Mesothelial cell of epicardium (in vitro differentiated cells): ENCODE measurements around the gene SBF2. TPM values are rescaled to one million over a fixed set of nuclear protein-coding genes. Genes with fewer than 3 reads are reported as not detected.

Source experiments
- DNase-seq, 2 experiments: peaks; one replicate each; pipeline ENCODE4 v3.0.0; 2021; ENCODE audit warnings: low spot score in 2 of 2; ENCODE audit not compliant: unreplicated experiment in 2 of 2
- H3K27ac Mint-ChIP-seq: 2 replicates; pipeline ENCODE4 v1.8.0; 2021; ENCODE audit warnings: mixed read lengths
- H3K27me3 Mint-ChIP-seq: 2 replicates; pipeline ENCODE4 v1.8.0; 2021; ENCODE audit warnings: low read depth, mixed read lengths
- H3K36me3 Mint-ChIP-seq: 2 replicates; pipeline ENCODE4 v1.8.0; 2021; ENCODE audit warnings: mixed read lengths
- H3K4me1 Mint-ChIP-seq: 2 replicates; pipeline ENCODE4 v1.8.0; 2021; ENCODE audit warnings: mixed read lengths
- H3K4me3 Mint-ChIP-seq: 2 replicates; pipeline ENCODE4 v1.8.0; 2021; ENCODE audit warnings: mild to moderate bottlenecking, moderate library complexity, mixed read lengths
- H3K9me3 Mint-ChIP-seq: 2 replicates; pipeline ENCODE4 v1.8.0; 2021; ENCODE audit warnings: mixed read lengths
- CTCF ChIP-seq: fragments of 200-600 bp; sonication (generic); IDR thresholded peaks from one replicate; pipeline ENCODE4 v1.5.0; 2021; ENCODE audit warnings: antibody characterized with exemption; ENCODE audit not compliant: unreplicated experiment
- total RNA-seq: library from RNA; stranded (reverse); gene quantifications from 3 replicates; pipeline ENCODE4 v1.2.1, GENCODE V29; 2021

SBF2 gene
- total RNA-seq, 1 donor from 2014 or later: 58.4 TPM

- Mint-ChIP-seq H3K36me3 (peaks cover 12% of the 10 kb centered on the region), H3K4me1 (peaks cover 12% of the 10 kb centered on the region), H3K27me3 (no peaks in the 10 kb centered on the region), H3K9me3 (no peaks in the 10 kb centered on the region), H3K27ac (no peak overlapping the region), H3K4me3 (no peak overlapping the region)
- DNase-seq: no peak
- no peak for TF ChIP-seq CTCF
Measured at GRCh38 chr11:9797300-9797699, 496.7 kb downstream of the SBF2 start.

DNA sequence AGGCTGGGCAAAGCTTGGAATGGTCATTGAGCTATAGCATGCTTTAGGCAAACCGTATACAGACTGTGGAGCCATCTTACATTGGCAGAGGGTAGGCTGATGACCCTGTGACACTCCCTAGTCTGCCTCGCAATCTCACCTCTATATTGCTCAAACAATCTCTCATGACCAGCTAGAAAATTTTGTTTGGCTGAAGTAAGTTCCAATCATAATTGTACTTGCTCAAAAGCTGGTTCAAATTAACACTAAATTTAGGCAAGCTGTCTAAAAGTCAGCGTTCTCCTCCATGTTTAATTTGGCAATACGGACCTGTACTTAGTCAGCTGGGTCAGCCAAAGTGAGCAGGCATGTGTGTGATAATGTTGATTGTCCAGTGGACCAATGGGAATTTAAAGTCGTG is 497.2 kb downstream of the SBF2 start:
- Mint-ChIP-seq H3K27ac (no peak overlapping the region), H3K9me3 (no peaks in the 10 kb centered on the region), H3K4me3 (no peak overlapping the region), H3K4me1 (peaks cover 10% of the 10 kb centered on the region), H3K27me3 (no peaks in the 10 kb centered on the region), H3K36me3 (peaks cover 12% of the 10 kb centered on the region)
- TF ChIP-seq CTCF: no peak
- DNase-seq: no peak

GRCh38 chr11:9796266-9796665 is 497.8 kb downstream of the SBF2 start:
- no peak overlapping the region for H3K27ac Mint-ChIP-seq
- H3K4me3 Mint-ChIP-seq: no peak overlapping the region
- no peaks in the 10 kb centered on the region for H3K9me3 Mint-ChIP-seq
- no peak for DNase-seq
- H3K27me3 Mint-ChIP-seq: no peaks in the 10 kb centered on the region
- peaks cover 5% of the 10 kb centered on the region for H3K4me1 Mint-ChIP-seq
- no peak for TF ChIP-seq CTCF
- H3K36me3 Mint-ChIP-seq: peaks cover 16% of the 10 kb centered on the region

DNA sequence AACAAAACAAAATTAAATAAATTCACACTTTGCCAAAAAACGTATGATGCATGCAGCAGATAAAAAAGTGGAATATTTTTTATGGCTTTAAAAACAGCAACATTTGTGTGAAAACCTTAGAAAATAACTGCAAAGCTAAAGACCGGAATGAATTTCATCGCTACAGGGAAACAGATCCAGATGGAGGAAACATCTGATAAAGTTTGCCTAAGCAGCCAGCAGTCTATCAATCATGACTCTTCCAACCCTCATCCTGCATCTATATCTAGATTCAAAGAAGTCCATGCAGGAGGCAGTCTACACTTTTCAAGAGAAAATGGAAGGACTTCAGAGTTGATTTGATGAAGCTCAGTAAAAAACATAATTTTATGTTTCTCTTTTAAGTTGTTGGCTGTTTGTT is 503.3 kb downstream of the SBF2 start:
- no peaks in the 10 kb centered on the region for H3K4me1 Mint-ChIP-seq
- no peak for TF ChIP-seq CTCF
- no peak for DNase-seq
- no peak overlapping the region for H3K4me3 Mint-ChIP-seq
- H3K36me3 Mint-ChIP-seq: peaks cover 32% of the 10 kb centered on the region
- no peaks in the 10 kb centered on the region for H3K9me3 Mint-ChIP-seq
- H3K27me3 Mint-ChIP-seq: no peaks in the 10 kb centered on the region
- no peak overlapping the region for H3K27ac Mint-ChIP-seq

DNA sequence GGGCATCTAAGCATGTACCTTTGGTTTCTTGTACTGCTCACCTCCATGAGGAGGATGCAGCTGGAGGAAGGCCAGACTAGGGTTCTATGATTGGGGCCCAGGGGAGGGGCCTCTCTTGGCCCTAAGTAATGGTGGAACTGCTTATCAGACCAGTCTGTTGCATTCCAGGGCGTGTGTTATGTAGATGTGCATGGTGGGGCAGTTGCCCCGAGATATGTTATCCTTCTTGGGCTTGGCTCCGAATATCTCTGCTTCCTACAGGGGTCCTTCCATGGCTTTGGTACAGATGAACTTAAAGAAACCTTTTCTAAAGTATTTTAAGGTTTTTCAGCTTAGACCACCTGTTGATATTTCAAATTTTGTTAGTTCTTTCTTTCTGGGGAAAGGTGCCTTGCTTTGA is 504.1 kb downstream of the SBF2 start:
- DNase-seq: no peak
- no peak for TF ChIP-seq CTCF
- no peaks in the 10 kb centered on the region for H3K9me3 Mint-ChIP-seq
- H3K4me1 Mint-ChIP-seq: no peaks in the 10 kb centered on the region
- H3K36me3 Mint-ChIP-seq: peaks cover 35% of the 10 kb centered on the region
- H3K27me3 Mint-ChIP-seq: no peaks in the 10 kb centered on the region
- no peak overlapping the region for H3K4me3 Mint-ChIP-seq
- H3K27ac Mint-ChIP-seq: no peak overlapping the region

- Mint-ChIP-seq H3K27me3 (no peaks in the 10 kb centered on the region), H3K9me3 (no peaks in the 10 kb centered on the region), H3K36me3 (peaks cover 33% of the 10 kb centered on the region), H3K4me1 (no peaks in the 10 kb centered on the region), H3K27ac (no peak overlapping the region), H3K4me3 (no peak overlapping the region)
- TF ChIP-seq CTCF: no peak
- DNase-seq: no peak
Measured at GRCh38 chr11:9787981-9788521, 506.0 kb downstream of the SBF2 start.
